ENCODE results near the gene GADL1. TPM values are rescaled to one million over a fixed set of nuclear protein-coding genes. Genes with fewer than 3 reads are reported as not detected.

Gene GADL1
- polyA plus RNA-seq, 2 of the 4 experiments (the other 2 are of a cell fraction), result not detected

GRCh38 chr3:30738605-30739004, 155.9 kb downstream of the GADL1 start:
- Histone ChIP-seq H3K4me3 (no peak overlapping the region), H3K9me3 (no peaks in the 10 kb centered on the region), H3K4me2 (no peak overlapping the region), H3K27ac (no peak overlapping the region), H3K4me1 (no peaks in the 10 kb centered on the region)
- DNase-seq (ENCODE audit: low read depth in 1 of 2, low spot score in 1 of 2) (no peak), ATAC-seq (no peak), FAIRE-seq (no peak)
- WGBS (ENCODE audit: missing lambda C conversion rate), result 84% methylated on average over 3 of the region's 3 CpGs
- TF ChIP-seq ZFP36 (IDR thresholded peaks at IDR 0.05; ENCODE audit: borderline replicate concordance, partially characterized antibody) (no peak), FOSL2 (IDR thresholded peaks at IDR 0.05) (no peak), FOSL2 (CRISPR knock-in tag; IDR thresholded peaks at IDR 0.05) (no peak), ATOH8 (CRISPR knock-in tag; IDR thresholded peaks at IDR 0.05; ENCODE audit: low read depth) (no peak), GATA3 (IDR thresholded peaks at IDR 0.05; ENCODE audit: borderline replicate concordance) (no peak), CHD4 (IDR thresholded peaks at IDR 0.05; ENCODE audit: borderline replicate concordance) (no peak)
- ChIA-PET CTCF (interaction anchor here (1.3 to 1.4 kb wide), 2 partner anchors 9 to 726 kb away, joined by 3 read pairs; no protein-coding TSS in a partner anchor), POLR2A (no interaction called here)

- DNase-seq (ENCODE audit: low read depth in 1 of 2, low spot score in 1 of 2) (no peak), ATAC-seq (no peak), FAIRE-seq (no peak)
- TF ChIP-seq BCL3 (IDR thresholded peaks at IDR 0.05), result no peak
- no peak for TF ChIP-seq CBX2 (IDR thresholded peaks at IDR 0.05; ENCODE audit: borderline replicate concordance, low read depth)
- no peak for TF ChIP-seq HMGXB4 (CRISPR knock-in tag; IDR thresholded peaks at IDR 0.05; ENCODE audit: borderline replicate concordance)
- no peak for TF ChIP-seq TP53 (CRISPR knock-in tag; IDR thresholded peaks at IDR 0.05)
- TF ChIP-seq CHD2 (IDR thresholded peaks at IDR 0.05; ENCODE audit: low read length, partially characterized antibody), result no peak
- TF ChIP-seq FOSL2 (IDR thresholded peaks at IDR 0.05), result no peak
- no peak for TF ChIP-seq FOSL2 (CRISPR knock-in tag; IDR thresholded peaks at IDR 0.05)
- no peak for TF ChIP-seq EHF (CRISPR knock-in tag; IDR thresholded peaks at IDR 0.05)
- TF ChIP-seq NFE2L2 (conservative IDR thresholded peaks at IDR 0.05; ENCODE audit: low read length), result no peak
- no peak for TF ChIP-seq HEYL (CRISPR knock-in tag; IDR thresholded peaks at IDR 0.05)
- no peak for TF ChIP-seq POLR2A (IDR thresholded peaks at IDR 0.05; ENCODE audit: low read length)
- no peak for TF ChIP-seq SMC3 (IDR thresholded peaks at IDR 0.05)
- TF ChIP-seq RAD21 (conservative IDR thresholded peaks at IDR 0.05 in 1 of 2, IDR thresholded peaks at IDR 0.05 in 1 of 2), result no peak
- no peak for TF ChIP-seq HOXB13 (CRISPR knock-in tag; IDR thresholded peaks at IDR 0.05; ENCODE audit: low read depth)
- no peak for TF ChIP-seq MYC (IDR thresholded peaks at IDR 0.05; ENCODE audit: borderline replicate concordance, low read length)
- 65% methylated on average over 3 of the region's 3 CpGs for WGBS (ENCODE audit: missing lambda C conversion rate)
- no peaks in the 10 kb centered on the region for H3K4me1 ChIP-seq
- CTCF ChIA-PET, result interaction anchor here (1.3 to 1.4 kb wide), 2 partner anchors 9 to 725 kb away, joined by 3 read pairs; no protein-coding TSS in a partner anchor
- no peak overlapping the region for H3K27ac ChIP-seq
- POLR2A ChIA-PET, result no interaction called here
- no peak overlapping the region for H3K4me2 ChIP-seq
- no peaks in the 10 kb centered on the region for H3K9me3 ChIP-seq
- no peak overlapping the region for H3K4me3 ChIP-seq
Observed at GRCh38 chr3:30737743-30738499, 156.5 kb downstream of the GADL1 start.

- H3K4me3 ChIP-seq, result no peak overlapping the region
- H3K4me2 ChIP-seq, result no peak overlapping the region
- WGBS (ENCODE audit: missing lambda C conversion rate), result 79% methylated on average over 2 of the region's 2 CpGs
- ChIA-PET POLR2A (interaction anchor here (1.2 kb wide), 1 partner anchor 798 kb away, joined by 3 read pairs; the partner anchor contains the start of gene STT3B), CTCF (interaction anchor here (1.1 to 3.5 kb wide), 2 partner anchors 41 to 691 kb away, joined by 4 to 9 read pairs; no protein-coding TSS in a partner anchor)
- no peak for DNase-seq (ENCODE audit: low read depth in 1 of 2, low spot score in 1 of 2)
- ATAC-seq, result no peak
- H3K4me1 ChIP-seq, result no peaks in the 10 kb centered on the region
- no peak for TF ChIP-seq PHF8 (IDR thresholded peaks at IDR 0.05; ENCODE audit: borderline replicate concordance, low read depth)
- no peak for TF ChIP-seq EP300 (IDR thresholded peaks at IDR 0.05)
- no peak for TF ChIP-seq ZSCAN20 (CRISPR knock-in tag; IDR thresholded peaks at IDR 0.05)
- TF ChIP-seq NPAS2 (CRISPR knock-in tag; IDR thresholded peaks at IDR 0.05; ENCODE audit: borderline replicate concordance), result no peak
- no peak for TF ChIP-seq SMC3 (IDR thresholded peaks at IDR 0.05)
- no peak for TF ChIP-seq HMGXB4 (CRISPR knock-in tag; IDR thresholded peaks at IDR 0.05; ENCODE audit: borderline replicate concordance)
- TF ChIP-seq POLR2AphosphoS2 (conservative IDR thresholded peaks at IDR 0.05; ENCODE audit: low read length), result no peak
- H3K9me3 ChIP-seq, result no peaks in the 10 kb centered on the region
- H3K27ac ChIP-seq, result 0 out of 6 replicates have a peak overlapping the region, but pooled peaks of 1 of the 2 experiments have one; percentile 7
- FAIRE-seq, result no peak
Observed at GRCh38 chr3:30733696-30734095, 160.8 kb downstream of the GADL1 start.

Data from A549 (cell line).